ENCODE measurements around the gene EPHA10.

DNA sequence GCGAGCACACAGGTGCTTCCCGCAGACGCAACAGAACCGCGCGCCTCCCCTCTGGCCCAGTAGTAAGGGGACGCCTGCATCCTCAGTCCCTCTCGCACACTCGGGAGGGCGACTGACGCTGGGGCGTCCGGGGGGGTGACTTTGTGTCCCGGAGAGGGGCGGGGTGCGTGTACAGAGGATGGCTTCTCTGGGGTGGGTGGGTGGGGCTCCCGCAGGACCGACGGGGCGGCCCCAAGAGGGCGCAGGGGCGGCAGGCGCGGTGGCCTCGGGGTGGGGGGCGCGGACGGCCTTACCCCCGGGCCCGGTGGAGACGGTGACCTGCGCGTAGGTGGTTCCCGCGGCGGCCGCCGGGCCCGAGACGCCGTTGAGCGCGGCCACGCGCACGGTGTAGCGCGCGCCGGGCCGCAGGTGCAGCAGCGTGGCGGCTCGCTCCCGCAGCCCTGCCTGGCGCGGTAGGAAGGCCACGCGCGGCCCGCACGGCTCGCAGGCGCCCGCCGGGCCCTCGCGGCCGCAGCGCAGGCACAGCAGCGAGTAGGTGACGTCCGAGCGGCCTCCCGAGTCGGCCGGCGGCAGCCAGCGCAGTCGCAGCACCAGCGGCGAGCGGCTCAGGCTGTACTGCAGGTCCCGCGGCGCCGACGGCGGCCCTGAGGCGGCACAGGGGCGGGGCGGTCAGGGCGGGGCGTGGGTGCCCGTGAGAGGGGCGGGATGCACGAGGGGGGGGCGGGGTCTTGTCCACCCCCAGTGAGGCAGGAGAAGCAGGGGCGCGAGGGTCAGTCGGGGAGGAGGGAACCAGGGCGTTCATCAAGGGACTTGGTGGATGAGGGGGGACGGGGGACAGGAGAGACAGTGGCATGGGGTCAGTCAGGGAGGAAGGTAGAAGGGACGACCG, 12.1 kb downstream of the EPHA10 start:
- no peak for TF ChIP-seq CTCF (IDR thresholded peaks at IDR 0.05; ENCODE audit: low read length)
- no peak for TF ChIP-seq EZH2 (IDR thresholded peaks at IDR 0.05; ENCODE audit: borderline replicate concordance, low read length)
